GM18519 (cell line): ENCODE results near the gene PIGT.

Experiments
- ATAC-seq: cut with Tn5 transposase; IDR thresholded peaks from one replicate; pipeline ENCODE4 v1.9.1; 2021; ENCODE audit warnings: mild to moderate bottlenecking, moderate library complexity; ENCODE audit not compliant: unreplicated experiment, low FRiP score

Gene PIGT

DNA sequence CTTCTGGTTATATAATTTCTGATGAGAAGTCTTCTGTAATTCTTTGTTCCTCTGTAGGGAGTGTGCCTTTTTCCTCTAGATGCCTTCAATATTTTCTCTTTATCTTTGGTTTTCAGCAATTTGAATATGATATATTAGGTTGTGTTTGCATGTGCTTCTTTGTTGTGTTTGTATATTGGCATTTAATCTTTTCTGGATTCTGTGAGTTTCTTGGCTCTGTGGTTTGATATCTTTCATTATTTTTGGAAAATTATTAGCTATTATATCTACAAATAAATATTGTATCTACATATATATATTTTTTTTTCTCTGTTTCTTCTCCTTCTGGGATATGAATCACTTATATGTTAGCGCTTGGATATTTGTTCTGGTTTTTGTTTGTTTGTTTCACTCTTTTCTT, 16.9 kb upstream of the PIGT start:
- ATAC-seq: no peak

DNA sequence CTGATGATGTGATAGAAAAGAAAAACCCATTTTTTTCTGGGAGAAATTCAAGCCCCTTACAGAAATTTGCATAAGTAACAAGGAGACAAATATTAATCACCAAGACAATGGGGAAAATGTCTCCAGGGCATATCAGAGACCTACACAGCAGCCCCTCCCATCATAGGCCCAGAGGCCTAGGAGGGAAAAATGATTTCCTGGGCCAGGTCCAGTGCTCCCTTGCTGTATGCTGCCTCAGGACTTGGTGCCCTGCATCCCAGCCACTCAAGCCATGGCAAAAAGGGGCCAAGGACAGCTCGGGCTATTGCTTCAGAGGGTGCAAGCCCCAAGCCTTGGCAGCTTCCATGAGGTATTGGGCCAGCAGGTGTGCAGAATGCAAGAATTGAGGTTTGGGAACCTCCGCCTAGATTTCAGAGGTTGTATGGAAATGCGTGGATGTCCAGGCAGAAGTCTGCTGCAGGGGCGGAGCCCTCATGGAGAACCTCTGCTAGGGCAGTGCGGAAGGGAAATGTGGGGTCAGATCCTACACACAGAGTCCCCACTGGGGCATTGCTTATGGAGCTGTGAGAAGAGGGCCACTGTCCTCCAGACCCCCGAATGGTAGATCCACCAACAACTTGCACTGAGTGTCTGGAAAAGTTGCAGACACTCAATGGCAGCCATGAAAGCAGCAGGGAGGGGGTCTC, 15.5 kb upstream of the PIGT start:
- no peak for ATAC-seq

DNA sequence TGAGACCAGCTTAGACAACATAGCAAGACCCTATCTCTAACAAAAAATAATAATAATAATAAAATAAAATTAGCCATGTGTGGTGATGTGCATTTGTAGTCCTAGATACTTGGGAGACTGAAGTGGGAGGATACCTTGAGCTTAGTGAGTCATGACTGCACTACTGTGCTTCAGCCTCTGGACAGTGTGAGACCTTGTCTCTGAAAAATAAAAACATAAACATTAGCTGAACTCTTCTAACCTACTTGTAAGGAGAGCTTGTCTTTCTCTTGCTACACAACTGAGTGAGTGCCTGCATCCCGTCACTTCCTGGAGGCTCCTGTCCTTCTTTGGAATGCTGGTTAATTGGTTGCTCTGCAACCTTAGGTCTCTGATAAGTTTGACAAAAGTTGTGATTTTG, 13.0 kb upstream of the PIGT start:
- ATAC-seq: no peak

DNA sequence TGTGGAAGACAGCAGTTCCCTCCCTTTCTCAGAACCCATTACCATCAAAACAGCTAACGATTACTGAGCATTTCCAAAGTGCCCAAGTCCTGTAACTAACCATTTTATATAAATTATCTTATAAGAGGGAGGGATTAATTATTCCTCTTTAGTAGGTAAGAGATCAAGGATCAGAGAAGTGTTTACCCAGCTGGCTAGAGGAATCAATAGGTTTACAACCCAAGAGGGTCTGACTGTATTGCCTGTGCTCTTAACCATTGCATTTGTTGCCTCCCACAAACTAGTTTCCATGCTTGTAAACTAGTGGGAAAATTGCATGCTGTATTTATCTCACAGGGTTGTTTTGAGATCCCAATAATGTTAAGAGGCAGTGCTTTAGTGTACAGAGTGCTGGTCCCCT, 11.5 kb upstream of the PIGT start:
- no peak for ATAC-seq

DNA sequence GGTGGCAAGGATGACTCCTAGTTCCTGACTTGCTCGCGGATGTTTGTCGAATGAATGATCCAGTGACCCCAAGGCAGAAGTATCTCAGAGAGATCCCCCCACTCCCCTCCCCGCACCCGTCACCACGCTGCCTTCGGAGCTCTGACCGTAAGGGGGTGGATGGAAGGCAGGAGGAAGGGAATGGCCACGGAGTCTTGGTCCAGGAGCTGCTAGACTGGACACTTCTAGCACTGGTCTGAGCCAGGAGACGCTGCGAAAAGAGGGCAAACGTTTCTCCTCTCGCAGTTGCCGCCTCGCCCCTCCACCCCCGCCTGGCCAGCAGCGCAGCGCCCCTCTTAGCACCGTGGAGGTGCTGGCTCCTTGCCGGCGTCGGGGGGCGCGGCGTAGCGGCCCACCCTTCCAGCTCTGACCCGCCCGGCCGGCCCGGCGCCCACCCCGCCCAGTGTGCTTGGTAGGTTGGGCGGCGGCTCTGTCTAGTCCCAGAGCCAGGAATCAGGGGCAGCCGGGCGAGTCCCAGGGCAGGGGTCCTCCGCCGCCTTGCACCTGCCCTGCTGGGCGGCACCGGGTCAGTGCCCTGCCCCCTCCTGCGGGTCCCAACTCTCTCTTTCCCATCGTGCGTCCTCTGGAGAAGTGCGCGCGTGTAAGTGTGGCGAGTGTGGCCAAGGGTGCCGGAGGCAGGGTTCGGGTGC, 10.2 kb upstream of the PIGT start:
- ATAC-seq: no peak

GRCh38 chr20:45406260-45407066, 9.5 kb upstream of the PIGT start:
- ATAC-seq: no peak

DNA sequence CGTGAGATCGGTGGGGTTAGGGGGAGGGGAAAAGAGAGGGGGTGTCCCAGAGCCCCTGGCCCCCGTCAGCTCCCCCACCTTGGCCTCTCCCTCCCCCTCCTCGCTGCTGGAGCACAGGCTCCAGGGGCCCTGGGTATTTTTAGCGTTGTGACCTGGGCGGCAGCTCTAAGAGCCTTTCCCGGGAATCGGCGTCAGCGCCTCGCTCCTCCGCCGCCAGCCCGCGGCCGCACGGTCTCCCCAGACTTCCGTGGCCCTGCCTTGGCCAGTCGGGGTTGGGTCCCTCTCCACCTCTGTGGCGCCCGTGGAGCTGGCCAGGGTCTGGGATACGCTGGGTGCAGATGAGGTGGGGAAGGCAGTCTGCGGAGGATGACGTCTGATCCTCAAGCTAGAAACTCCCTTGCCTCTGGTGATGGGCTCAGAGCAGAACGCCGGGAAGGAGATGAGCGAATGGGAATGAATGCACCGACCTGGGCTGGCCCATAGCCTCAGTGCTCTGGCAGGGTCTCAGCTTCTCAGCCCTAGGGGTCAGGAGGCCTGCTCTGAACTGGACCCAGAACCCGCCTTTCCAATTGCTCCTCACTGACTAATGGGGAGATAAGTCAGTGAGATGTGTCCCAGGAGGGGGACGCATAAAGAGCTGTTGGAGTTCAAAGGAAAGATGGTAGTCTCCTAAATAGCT, 8.7 kb upstream of the PIGT start:
- no peak for ATAC-seq

DNA sequence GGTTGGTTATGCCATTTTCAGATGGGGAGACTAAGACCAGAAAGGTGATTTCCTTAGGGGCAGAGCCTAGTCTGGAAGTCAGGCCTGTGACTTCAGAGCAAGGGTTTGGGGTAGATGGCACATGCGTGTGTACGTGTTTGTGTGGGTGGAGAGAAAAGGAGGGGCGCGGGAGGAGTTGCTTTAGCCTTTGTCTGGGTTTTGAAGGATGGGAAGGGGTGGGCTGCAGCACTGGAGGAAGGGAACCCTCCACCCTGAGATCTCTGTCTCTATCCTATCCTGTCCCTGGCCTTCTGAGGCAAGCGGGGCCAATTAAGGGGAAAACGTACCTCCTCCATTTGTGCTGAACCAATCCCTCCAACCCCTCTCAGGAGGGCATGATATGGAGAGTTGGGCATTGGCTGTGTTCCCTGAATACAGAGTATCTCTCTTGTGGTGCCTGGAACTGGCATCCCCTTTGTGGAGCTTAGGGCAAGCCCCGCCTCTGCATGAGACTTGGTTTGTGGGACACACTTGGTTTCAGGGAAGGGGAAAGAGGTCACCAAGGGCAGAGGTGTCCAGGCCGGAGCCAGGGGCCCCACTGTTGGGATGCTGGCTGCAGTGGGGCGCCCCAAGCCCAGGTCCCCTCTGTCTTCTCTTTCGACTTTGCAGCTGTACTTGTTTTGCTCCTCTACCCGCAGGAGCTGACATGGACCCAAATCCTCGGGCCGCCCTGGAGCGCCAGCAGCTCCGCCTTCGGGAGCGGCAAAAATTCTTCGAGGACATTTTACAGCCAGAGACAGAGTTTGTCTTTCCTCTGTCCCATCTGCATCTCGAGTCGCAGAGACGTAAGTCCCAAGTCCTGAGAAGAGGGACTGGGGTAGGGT, 7.9 kb upstream of the PIGT start, which contains the start of gene DBNDD2:
TSS of gene DBNDD2 (plus strand) at position 507 of the 863 bp plus-strand sequence. CDS start at position 686, 179 bp downstream.
- no peak for ATAC-seq

GRCh38 chr20:45408646-45409213, 7.2 kb upstream of the PIGT start:
- ATAC-seq: no peak

DNA sequence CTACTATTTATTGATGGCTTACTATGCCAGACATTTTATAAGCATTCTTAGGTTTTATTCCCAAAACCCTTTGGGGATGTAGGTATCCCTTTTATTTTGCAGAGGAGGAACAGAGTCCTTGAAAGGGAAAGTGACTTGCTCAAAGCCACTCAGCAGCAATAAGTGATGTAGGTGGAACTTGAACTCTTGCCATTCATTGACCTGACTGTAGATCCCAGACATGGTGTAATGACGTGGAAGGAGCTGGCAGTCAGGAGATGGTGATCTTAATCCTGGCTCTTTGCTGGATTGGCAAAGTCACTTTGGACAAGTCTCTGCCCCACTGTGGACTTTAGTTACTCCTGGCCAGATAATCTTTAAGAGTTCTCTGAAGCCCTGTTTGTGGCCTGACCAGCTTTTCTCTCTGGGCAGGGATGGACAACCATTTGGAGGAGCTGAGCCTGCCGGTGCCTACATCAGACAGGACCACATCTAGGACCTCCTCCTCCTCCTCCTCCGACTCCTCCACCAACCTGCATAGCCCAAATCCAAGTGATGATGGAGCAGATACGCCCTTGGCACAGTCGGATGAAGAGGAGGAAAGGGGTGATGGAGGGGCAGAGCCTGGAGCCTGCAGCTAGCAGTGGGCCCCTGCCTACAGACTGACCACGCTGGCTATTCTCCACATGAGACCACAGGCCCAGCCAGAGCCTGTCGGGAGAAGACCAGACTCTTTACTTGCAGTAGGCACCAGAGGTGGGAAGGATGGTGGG, 6.2 kb upstream of the PIGT start:
- no peak for ATAC-seq

GRCh38 chr20:45410887-45411286, 5.1 kb upstream of the PIGT start:
- ATAC-seq: no peak

- no peak for ATAC-seq
Measured at GRCh38 chr20:45412653-45413052, 3.3 kb upstream of the PIGT start.

- no peak for ATAC-seq
Measured at GRCh38 chr20:45413479-45413878, 2.5 kb upstream of the PIGT start.

DNA sequence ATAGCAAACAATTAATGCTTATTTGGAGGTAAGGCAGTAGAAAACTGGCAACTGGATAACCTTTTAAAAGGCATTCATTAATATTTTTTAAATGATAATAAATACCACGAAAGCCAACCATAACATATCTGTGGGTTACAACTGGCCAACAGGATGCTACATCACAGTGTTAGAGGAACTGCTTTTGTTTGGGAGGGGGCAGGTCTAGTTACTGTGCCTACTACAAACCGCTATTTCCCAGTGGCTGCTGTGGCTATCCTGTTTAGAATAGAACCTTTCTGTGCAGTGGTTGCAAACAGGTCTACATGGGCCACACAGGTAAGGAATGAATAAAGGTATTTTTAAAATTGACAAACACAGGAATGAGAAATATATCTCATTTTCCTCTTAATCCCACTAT, 976 bp downstream of the PIGT start:
- no peak for ATAC-seq

- no peak for ATAC-seq
Measured at GRCh38 chr20:45419188-45420091, 3.5 kb downstream of the PIGT start.

DNA sequence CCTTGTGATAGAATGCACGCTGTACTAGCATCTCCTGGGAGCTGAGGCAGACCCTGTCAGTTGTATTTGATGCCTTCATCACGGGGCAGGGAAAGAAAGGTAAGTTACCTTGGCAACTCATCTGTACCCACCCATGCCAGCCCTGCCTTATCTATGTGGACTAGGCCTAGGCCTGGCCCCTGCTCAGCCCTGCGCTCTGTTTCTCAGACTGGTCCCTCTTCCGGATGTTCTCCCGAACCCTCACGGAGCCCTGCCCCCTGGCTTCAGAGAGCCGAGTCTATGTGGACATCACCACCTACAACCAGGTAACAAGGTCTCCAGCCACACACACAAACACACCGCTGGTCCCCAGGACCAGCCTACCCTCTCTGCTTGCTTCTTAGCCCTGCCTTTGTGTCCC, 4.2 kb downstream of the PIGT start:
- ATAC-seq: no peak

DNA sequence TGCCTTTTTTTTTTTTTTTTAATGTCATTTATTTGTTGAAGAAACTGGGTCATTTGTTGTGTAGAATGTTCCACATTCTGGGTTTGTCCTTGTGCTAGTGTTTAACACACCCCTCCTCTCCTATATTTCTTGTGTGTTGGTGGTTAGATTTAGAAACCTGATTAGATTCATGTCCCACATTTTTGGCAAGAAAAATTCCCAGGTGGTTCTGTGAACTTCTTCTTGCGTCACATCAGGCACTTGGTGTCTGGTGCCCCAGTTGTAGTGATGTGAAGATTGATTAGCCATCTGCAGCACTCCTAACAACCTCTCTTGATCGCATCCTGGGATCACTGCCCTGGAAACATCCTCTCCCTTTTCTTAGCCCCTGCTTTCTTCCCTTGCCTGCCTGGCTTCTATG, 7.8 kb downstream of the PIGT start:
- no peak for ATAC-seq

GRCh38 chr20:45425561-45425960, 9.6 kb downstream of the PIGT start:
- ATAC-seq: no peak
